Activated T-cell treated with anti-CD3 and anti-CD28 coated beads for 48 hours (primary cell): Measurements from ENCODE around the gene GCN1.

Experiments used
- DNase-seq: peaks from one replicate; pipeline ENCODE4 v3.0.0-alpha.2; 2020; ENCODE audit warnings: low read depth

Gene GCN1

GRCh38 chr12:120115692-120116440 lies 78.6 kb downstream of the GCN1 start:
- DNase-seq, result peak; percentile 29

GRCh38 chr12:120115066-120115465 lies 79.4 kb downstream of the GCN1 start:
- DNase-seq, result no peak

- DNase-seq, result peak; percentile 25
Observed at GRCh38 chr12:120110550-120111501, 83.7 kb downstream of the GCN1 start.

GRCh38 chr12:120109570-120110267 lies 84.8 kb downstream of the GCN1 start:
- DNase-seq, result no peak

GRCh38 chr12:120106151-120106550 lies 88.4 kb downstream of the GCN1 start:
- no peak for DNase-seq

- no peak for DNase-seq
Observed at GRCh38 chr12:120103371-120103770, 91.1 kb downstream of the GCN1 start.

GRCh38 chr12:120103044-120103338 lies 91.5 kb downstream of the GCN1 start:
- no peak for DNase-seq

- no peak for DNase-seq
Observed at GRCh38 chr12:120102189-120103043, 92.1 kb downstream of the GCN1 start.

GRCh38 chr12:120101617-120102016 lies 92.9 kb downstream of the GCN1 start:
- no peak for DNase-seq

- no peak for DNase-seq
Observed at GRCh38 chr12:120101182-120101581, 93.3 kb downstream of the GCN1 start.

- DNase-seq, result no peak
Observed at GRCh38 chr12:120100630-120101029, 93.9 kb downstream of the GCN1 start.

GRCh38 chr12:120099738-120100137 lies 94.8 kb downstream of the GCN1 start:
- DNase-seq, result no peak

GRCh38 chr12:120098756-120099470 lies 95.6 kb downstream of the GCN1 start:
- DNase-seq, result no peak

- no peak for DNase-seq
Observed at GRCh38 chr12:120096671-120097202, 97.8 kb downstream of the GCN1 start.

- DNase-seq, result no peak
Observed at GRCh38 chr12:120095736-120096135, 98.8 kb downstream of the GCN1 start.

GRCh38 chr12:120095331-120095730 lies 99.2 kb downstream of the GCN1 start:
- no peak for DNase-seq

- DNase-seq, result no peak
Observed at GRCh38 chr12:120094485-120094884, 100.0 kb downstream of the GCN1 start.

GRCh38 chr12:120093592-120094355 lies 100.7 kb downstream of the GCN1 start:
- no peak for DNase-seq

GRCh38 chr12:120093336-120093591 lies 101.3 kb downstream of the GCN1 start:
- no peak for DNase-seq
